ENCODE results near the gene FOXS1. TPM values are rescaled to one million over a fixed set of nuclear protein-coding genes. Genes with fewer than 3 reads are reported as not detected.

The FOXS1 gene
- polyA plus RNA-seq, 3 donors = not detected

- WGBS (ENCODE audit: insufficient coverage) = 61% methylated on average over 4 of the region's 12 CpGs
- no peak for DNase-seq
- TF ChIP-seq CTCF (IDR thresholded peaks at IDR 0.05) = no peak
- no peaks in the 10 kb centered on the region for H3K79me2 ChIP-seq (ENCODE audit: insufficient read depth, low read length)
- no peaks in the 10 kb centered on the region for H3K36me3 ChIP-seq (replicated peaks in 1 of 2; ENCODE audit: control insufficient read depth in 1 of 2, insufficient read depth in 2 of 2, low read length in 2 of 2)
- peak overlapping the region; percentile 78 for H3K4me2 ChIP-seq (replicated peaks; ENCODE audit: extremely low read depth, low read length, poor library complexity, severe bottlenecking)
- no peak overlapping the region for H3K27ac ChIP-seq (ENCODE audit: low read depth in 1 of 2, low read length in 2 of 2)
- no peak overlapping the region for H2AFZ ChIP-seq (ENCODE audit: insufficient read depth, low read depth, low read length, poor library complexity, severe bottlenecking)
- Mint-ChIP-seq H3K4me1 (peaks cover 20% of the 10 kb centered on the region), H3K27ac (peak overlapping the region in 1 of 7 donors; percentile 74), H3K27me3 (ENCODE audit: low read depth in 3 of 3) (peaks cover 35 to 51% (median 42%) of the 10 kb centered on the region in 3 donors), H3K9me3 (peaks cover 0 to 13% (median 8%) of the 10 kb centered on the region in 7 donors), H3K36me3 (peaks cover 8 to 9% of the 10 kb centered on the region in 2 donors), H3K4me3 (peak overlapping the region; percentile 69 to 84)
- intact Hi-C loops (cut with micrococcal nuclease) = no loop called here
- peaks cover 9 to 15% of the 10 kb centered on the region in 2 donors for H3K4me1 ChIP-seq (ENCODE audit: control insufficient read depth in 1 of 2, insufficient read depth in 2 of 2, low read length in 2 of 2)
- H3K4me3 ChIP-seq (replicated peaks in 1 of 3; ENCODE audit: low read depth in 2 of 3, low read length in 3 of 3) = no peak overlapping the region
- H4K20me1 ChIP-seq (ENCODE audit: insufficient read depth, low read length) = no peaks in the 10 kb centered on the region
- H3K9me3 ChIP-seq (replicated peaks in 1 of 2; ENCODE audit: control insufficient read depth in 1 of 2, insufficient read depth in 1 of 2, low read length in 2 of 2) = peaks cover 0 to 18% of the 10 kb centered on the region in 2 donors
- no peak overlapping the region for H3K9ac ChIP-seq (ENCODE audit: insufficient read depth, low read length, poor library complexity, severe bottlenecking)
- H3K27me3 ChIP-seq (ENCODE audit: control insufficient read depth in 2 of 2, insufficient read depth in 2 of 2, low read length in 2 of 2) = peaks cover 28 to 42% of the 10 kb centered on the region in 2 donors
Measured at GRCh38 chr20:31868853-31869672, 23.7 kb upstream of the FOXS1 start.

GRCh38 chr20:31866221-31866620, 20.8 kb upstream of the FOXS1 start:
- Mint-ChIP-seq H3K27me3 (ENCODE audit: low read depth in 3 of 3) (peaks cover 28 to 45% (median 38%) of the 10 kb centered on the region in 3 donors), H3K4me1 (peaks cover 24% of the 10 kb centered on the region), H3K9me3 (peaks cover 0 to 15% (median 8%) of the 10 kb centered on the region in 7 donors), H3K4me3 (no peak overlapping the region), H3K27ac (no peak overlapping the region), H3K36me3 (peaks cover 8 to 12% of the 10 kb centered on the region in 2 donors)
- Histone ChIP-seq H3K27ac (ENCODE audit: low read depth in 1 of 2, low read length in 2 of 2) (no peak overlapping the region), H3K4me2 (replicated peaks; ENCODE audit: extremely low read depth, low read length, poor library complexity, severe bottlenecking) (no peak overlapping the region), H3K79me2 (ENCODE audit: insufficient read depth, low read length) (no peaks in the 10 kb centered on the region), H3K9ac (ENCODE audit: insufficient read depth, low read length, poor library complexity, severe bottlenecking) (no peak overlapping the region), H3K36me3 (replicated peaks in 1 of 2; ENCODE audit: control insufficient read depth in 1 of 2, insufficient read depth in 2 of 2, low read length in 2 of 2) (no peaks in the 10 kb centered on the region), H3K9me3 (replicated peaks in 1 of 2; ENCODE audit: control insufficient read depth in 1 of 2, insufficient read depth in 1 of 2, low read length in 2 of 2) (peaks cover 0 to 16% of the 10 kb centered on the region in 2 donors), H3K4me3 (replicated peaks in 1 of 3; ENCODE audit: low read depth in 2 of 3, low read length in 3 of 3) (no peak overlapping the region), H3K27me3 (ENCODE audit: control insufficient read depth in 2 of 2, insufficient read depth in 2 of 2, low read length in 2 of 2) (peaks cover 22 to 30% of the 10 kb centered on the region in 2 donors), H2AFZ (ENCODE audit: insufficient read depth, low read depth, low read length, poor library complexity, severe bottlenecking) (no peak overlapping the region), H3K4me1 (ENCODE audit: control insufficient read depth in 1 of 2, insufficient read depth in 2 of 2, low read length in 2 of 2) (peaks cover 10 to 23% of the 10 kb centered on the region in 2 donors), H4K20me1 (ENCODE audit: insufficient read depth, low read length) (no peaks in the 10 kb centered on the region)
- no peak for TF ChIP-seq CTCF (IDR thresholded peaks at IDR 0.05)
- WGBS (ENCODE audit: insufficient coverage) = 87% methylated on average over 2 of the region's 3 CpGs
- intact Hi-C loops (cut with micrococcal nuclease) = no loop called here
- DNase-seq = no peak

Measured in CD14-positive monocyte (primary cell).